Activated T-helper 17 cell treated with anti-CD3 and anti-CD28 coated beads, Interleukin-2, amount 50 U/mL, for 72 hours (primary cell): Measurements from ENCODE around the gene CCDC92. TPM values are rescaled to one million over a fixed set of nuclear protein-coding genes. Genes with fewer than 3 reads are reported as not detected.
A peak's percentile ranks its signal among the peaks of the same experiment; 100 is the strongest.

Source experiments
- ATAC-seq: fragments of 150-1000 bp; cut with Tn5 transposase; replicated peaks from 2 replicates; pipeline ENCODE4 v1.10.0; 2021; ENCODE audit warnings: mild to moderate bottlenecking, moderate library complexity
- H3K27ac Mint-ChIP-seq: one replicate; pipeline ENCODE4 v1.8.0; 2022; ENCODE audit warnings: mixed read lengths
- H3K27me3 Mint-ChIP-seq: one replicate; pipeline ENCODE4 v1.8.0; 2022; ENCODE audit warnings: mixed read lengths
- H3K36me3 Mint-ChIP-seq: one replicate; pipeline ENCODE4 v1.8.0; 2022; ENCODE audit warnings: low read depth, mild to moderate bottlenecking, mixed read lengths
- H3K4me1 Mint-ChIP-seq: one replicate; pipeline ENCODE4 v1.8.0; 2022; ENCODE audit warnings: mixed read lengths
- H3K4me3 Mint-ChIP-seq: one replicate; pipeline ENCODE4 v1.8.0; 2022; ENCODE audit warnings: mild to moderate bottlenecking, mixed read lengths
- H3K9me3 Mint-ChIP-seq: one replicate; pipeline ENCODE4 v1.8.0; 2022; ENCODE audit warnings: mixed read lengths
- total RNA-seq, 2 donors: library from RNA; stranded (reverse); gene quantifications; one replicate each; pipeline ENCODE4 v1.2.3, GENCODE V29; 2022

Gene CCDC92
- total RNA-seq, 2 donors from 2014 or later, result 19.2 to 19.4 TPM

DNA sequence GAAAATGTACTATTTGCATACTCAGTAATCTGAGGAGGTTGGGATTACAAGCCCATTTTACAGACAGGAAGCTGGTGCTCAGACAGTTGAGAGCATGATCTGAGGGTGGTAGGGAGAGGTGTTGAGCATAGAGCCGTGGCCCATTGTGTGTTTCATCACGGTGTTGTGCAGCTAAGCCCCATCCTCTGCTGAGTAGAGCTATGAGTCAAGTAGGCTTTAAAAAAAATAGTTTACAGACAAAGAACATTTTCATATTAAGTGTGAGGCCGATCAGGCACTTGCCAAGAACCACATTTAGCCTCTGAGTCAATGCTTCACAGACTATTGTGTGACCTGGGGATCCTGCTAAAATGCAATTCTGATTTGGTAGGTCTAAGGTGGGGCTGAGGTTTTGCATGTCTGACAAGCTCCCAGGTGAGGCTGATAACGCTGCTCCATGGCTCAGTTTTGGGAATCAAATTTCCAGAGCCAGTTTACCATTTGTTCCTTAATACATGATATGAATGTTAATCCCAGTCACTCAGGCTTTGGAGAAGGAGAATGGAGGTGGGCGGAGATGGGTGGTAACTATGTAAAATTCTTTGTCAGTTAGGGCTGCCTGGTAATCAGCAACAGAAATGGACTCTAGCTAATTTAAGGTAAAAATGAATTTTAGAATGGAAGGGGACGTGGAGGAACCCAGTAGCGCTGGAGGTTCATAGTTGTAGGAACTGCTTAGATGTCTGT is 22.6 kb upstream of the CCDC92 start:
- peak; percentile 91 for ATAC-seq
- Mint-ChIP-seq H3K36me3 (peaks cover 66% of the 10 kb centered on the region), H3K9me3 (no peaks in the 10 kb centered on the region), H3K4me3 (no peak overlapping the region), H3K4me1 (peaks cover 14% of the 10 kb centered on the region), H3K27ac (peak overlapping the region; percentile 21), H3K27me3 (no peaks in the 10 kb centered on the region)

GRCh38 chr12:123992118-123992825 is 19.6 kb upstream of the CCDC92 start:
- H3K27ac Mint-ChIP-seq, result no peak overlapping the region
- H3K27me3 Mint-ChIP-seq, result no peaks in the 10 kb centered on the region
- H3K36me3 Mint-ChIP-seq, result peaks cover 84% of the 10 kb centered on the region
- peaks cover 14% of the 10 kb centered on the region for H3K4me1 Mint-ChIP-seq
- no peak for ATAC-seq
- H3K4me3 Mint-ChIP-seq, result no peak overlapping the region
- H3K9me3 Mint-ChIP-seq, result no peaks in the 10 kb centered on the region

DNA sequence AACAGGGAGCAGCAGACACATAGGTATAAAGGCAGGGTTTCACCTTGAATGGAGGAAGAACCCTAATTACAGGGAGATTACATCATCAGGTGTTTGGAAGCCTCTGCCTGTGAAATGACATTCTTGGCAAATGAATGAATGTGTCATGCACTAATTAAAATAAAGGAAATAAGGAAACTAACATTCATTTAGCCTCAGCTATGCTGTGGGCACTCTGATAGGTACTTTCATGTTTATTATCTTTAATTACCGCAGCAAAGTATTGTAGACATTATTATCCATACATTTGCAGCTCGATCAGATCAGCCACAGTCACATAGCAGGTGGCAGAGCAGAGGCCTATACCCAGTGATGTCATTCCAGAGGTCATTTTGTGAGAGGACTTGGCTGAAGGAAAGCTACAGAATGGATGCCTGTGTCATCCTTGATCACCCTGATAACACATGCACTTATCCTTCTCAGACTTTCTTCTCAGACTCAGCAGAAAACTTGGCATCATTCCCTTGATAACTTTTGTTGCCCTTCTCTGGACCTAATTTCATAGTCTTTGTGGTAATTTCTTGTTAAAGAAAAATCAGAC is 18.8 kb upstream of the CCDC92 start:
- H3K36me3 Mint-ChIP-seq, result peaks cover 88% of the 10 kb centered on the region
- no peaks in the 10 kb centered on the region for H3K27me3 Mint-ChIP-seq
- H3K27ac Mint-ChIP-seq, result no peak overlapping the region

DNA sequence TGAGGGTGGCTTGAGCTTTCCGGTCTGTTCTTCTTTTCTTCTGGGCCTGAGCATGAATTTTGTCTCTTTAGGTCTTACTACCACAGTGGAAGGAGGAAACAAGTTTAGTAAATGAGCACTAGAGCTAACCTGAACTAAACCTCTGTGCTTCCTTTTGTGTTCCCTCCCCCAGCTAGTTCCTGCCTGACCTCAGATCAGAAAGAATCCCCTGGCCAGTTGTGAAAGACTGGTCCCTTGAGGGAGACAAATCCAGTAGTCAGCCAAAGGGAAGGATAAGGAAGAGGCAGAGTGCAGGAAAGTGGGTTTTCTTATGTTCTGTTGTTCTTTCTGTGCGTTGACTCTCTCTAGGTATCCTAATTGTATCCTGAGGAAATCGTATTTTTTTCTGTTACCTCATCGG is 17.9 kb upstream of the CCDC92 start:
- ATAC-seq, result no peak
- H3K27ac Mint-ChIP-seq, result peak overlapping the region; percentile 35
- no peak overlapping the region for H3K4me3 Mint-ChIP-seq
- H3K36me3 Mint-ChIP-seq, result peaks cover 87% of the 10 kb centered on the region
- H3K4me1 Mint-ChIP-seq, result peaks cover 11% of the 10 kb centered on the region
- H3K9me3 Mint-ChIP-seq, result no peaks in the 10 kb centered on the region
- no peaks in the 10 kb centered on the region for H3K27me3 Mint-ChIP-seq

More for the DNA sequence above, 18.8 kb upstream of the CCDC92 start:
- H3K4me3 Mint-ChIP-seq, result no peak overlapping the region
- H3K4me1 Mint-ChIP-seq, result peaks cover 14% of the 10 kb centered on the region
- no peaks in the 10 kb centered on the region for H3K9me3 Mint-ChIP-seq
- ATAC-seq, result no peak

- Mint-ChIP-seq H3K36me3 (peaks cover 87% of the 10 kb centered on the region), H3K9me3 (no peaks in the 10 kb centered on the region), H3K27ac (no peak overlapping the region), H3K4me1 (peaks cover 8% of the 10 kb centered on the region), H3K4me3 (no peak overlapping the region), H3K27me3 (no peaks in the 10 kb centered on the region)
- no peak for ATAC-seq
Measured at GRCh38 chr12:123989753-123990152, 17.1 kb upstream of the CCDC92 start.

DNA sequence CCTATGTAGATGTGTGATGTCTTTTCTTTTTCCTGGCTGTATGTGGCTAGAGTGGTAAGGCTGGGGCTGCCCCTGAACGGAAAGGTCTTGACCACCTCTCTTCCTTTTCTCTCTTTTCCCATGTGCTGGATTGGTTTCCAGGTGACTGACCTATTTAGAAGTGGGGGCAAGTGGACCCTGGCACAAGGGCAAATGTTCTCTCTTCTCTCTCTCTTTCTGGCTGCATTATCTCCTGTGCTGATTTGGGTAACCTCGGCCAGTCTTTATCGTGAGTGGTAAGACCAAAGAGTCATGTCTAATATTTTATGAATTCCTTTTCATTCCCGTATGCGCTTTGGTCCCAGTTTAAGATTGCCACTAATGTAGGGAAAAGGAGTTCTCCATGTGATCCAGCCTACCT is 16.5 kb upstream of the CCDC92 start:
- H3K36me3 Mint-ChIP-seq, result peaks cover 86% of the 10 kb centered on the region
- H3K9me3 Mint-ChIP-seq, result no peaks in the 10 kb centered on the region
- no peak overlapping the region for H3K27ac Mint-ChIP-seq
- no peak overlapping the region for H3K4me3 Mint-ChIP-seq
- no peaks in the 10 kb centered on the region for H3K27me3 Mint-ChIP-seq
- H3K4me1 Mint-ChIP-seq, result peaks cover 8% of the 10 kb centered on the region
- ATAC-seq, result no peak

DNA sequence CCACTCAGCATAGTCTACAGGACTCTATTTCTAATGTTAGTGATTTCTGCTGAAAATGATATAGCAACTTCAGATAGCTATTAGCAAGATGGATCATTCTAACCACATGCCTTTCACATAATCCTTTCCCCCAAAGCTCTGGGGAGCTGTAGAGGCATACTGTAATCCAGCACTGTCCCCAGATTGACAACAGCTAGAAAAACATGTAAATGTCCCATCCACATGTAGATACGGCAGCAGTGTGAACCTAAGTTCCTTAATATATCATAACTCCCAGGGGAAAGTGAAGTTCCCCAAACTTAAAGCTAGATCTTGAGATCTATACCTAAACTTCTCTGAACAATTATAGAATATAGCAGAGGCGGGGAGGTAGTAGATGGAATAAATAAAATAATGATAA is 14.4 kb upstream of the CCDC92 start:
- Mint-ChIP-seq H3K4me1 (peaks cover 12% of the 10 kb centered on the region), H3K27ac (no peak overlapping the region), H3K4me3 (no peak overlapping the region), H3K36me3 (peaks cover 74% of the 10 kb centered on the region), H3K9me3 (no peaks in the 10 kb centered on the region), H3K27me3 (no peaks in the 10 kb centered on the region)
- no peak for ATAC-seq

GRCh38 chr12:123986374-123986965 is 13.8 kb upstream of the CCDC92 start:
- no peak overlapping the region for H3K4me3 Mint-ChIP-seq
- no peaks in the 10 kb centered on the region for H3K27me3 Mint-ChIP-seq
- no peak overlapping the region for H3K27ac Mint-ChIP-seq
- no peaks in the 10 kb centered on the region for H3K9me3 Mint-ChIP-seq
- peaks cover 12% of the 10 kb centered on the region for H3K4me1 Mint-ChIP-seq
- H3K36me3 Mint-ChIP-seq, result peaks cover 76% of the 10 kb centered on the region
- ATAC-seq, result no peak

DNA sequence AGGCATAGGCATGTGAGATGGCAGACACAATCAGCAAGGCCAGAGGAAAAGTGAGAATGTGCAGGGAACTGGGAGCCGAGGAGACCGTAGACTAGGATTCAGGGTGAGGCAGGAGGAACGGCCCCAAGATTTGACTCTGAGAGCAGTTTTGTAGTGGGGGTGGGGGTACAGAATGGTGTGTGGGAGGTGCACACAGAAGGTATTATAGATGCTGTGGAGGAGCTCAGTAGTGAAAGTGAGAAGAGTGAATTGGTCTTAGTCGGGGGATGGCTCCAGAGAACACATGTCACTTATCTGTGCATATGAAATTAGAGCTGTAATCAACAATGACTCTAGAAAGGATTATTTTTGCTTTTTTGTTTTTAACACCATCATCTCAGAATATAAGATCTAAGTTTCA is 12.3 kb upstream of the CCDC92 start:
- no peaks in the 10 kb centered on the region for H3K27me3 Mint-ChIP-seq
- H3K36me3 Mint-ChIP-seq, result peaks cover 67% of the 10 kb centered on the region
- no peaks in the 10 kb centered on the region for H3K9me3 Mint-ChIP-seq
- ATAC-seq, result no peak
- peak overlapping the region; percentile 2 for H3K27ac Mint-ChIP-seq
- H3K4me3 Mint-ChIP-seq, result no peak overlapping the region
- H3K4me1 Mint-ChIP-seq, result peaks cover 12% of the 10 kb centered on the region

- Mint-ChIP-seq H3K27ac (peak overlapping the region; percentile 2), H3K27me3 (no peaks in the 10 kb centered on the region), H3K9me3 (no peaks in the 10 kb centered on the region), H3K4me1 (peaks cover 12% of the 10 kb centered on the region), H3K36me3 (peaks cover 62% of the 10 kb centered on the region), H3K4me3 (no peak overlapping the region)
- peak; percentile 83 for ATAC-seq
Measured at GRCh38 chr12:123983822-123984485, 11.3 kb upstream of the CCDC92 start.

GRCh38 chr12:123982269-123982668 is 9.6 kb upstream of the CCDC92 start:
- no peaks in the 10 kb centered on the region for H3K9me3 Mint-ChIP-seq
- H3K36me3 Mint-ChIP-seq, result peaks cover 59% of the 10 kb centered on the region
- H3K4me3 Mint-ChIP-seq, result no peak overlapping the region
- H3K27me3 Mint-ChIP-seq, result no peaks in the 10 kb centered on the region
- peaks cover 12% of the 10 kb centered on the region for H3K4me1 Mint-ChIP-seq
- H3K27ac Mint-ChIP-seq, result no peak overlapping the region
- ATAC-seq, result no peak

- no peak for ATAC-seq
- no peaks in the 10 kb centered on the region for H3K9me3 Mint-ChIP-seq
- H3K4me3 Mint-ChIP-seq, result no peak overlapping the region
- no peak overlapping the region for H3K27ac Mint-ChIP-seq
- peaks cover 13% of the 10 kb centered on the region for H3K4me1 Mint-ChIP-seq
- H3K27me3 Mint-ChIP-seq, result no peaks in the 10 kb centered on the region
- peaks cover 63% of the 10 kb centered on the region for H3K36me3 Mint-ChIP-seq
Measured at GRCh38 chr12:123979566-123979965, 6.9 kb upstream of the CCDC92 start.

- H3K36me3 Mint-ChIP-seq, result peaks cover 61% of the 10 kb centered on the region
- H3K27me3 Mint-ChIP-seq, result no peaks in the 10 kb centered on the region
- no peak for ATAC-seq
- peak overlapping the region; percentile 51 for H3K27ac Mint-ChIP-seq
- no peak overlapping the region for H3K4me3 Mint-ChIP-seq
- no peaks in the 10 kb centered on the region for H3K9me3 Mint-ChIP-seq
- peaks cover 11% of the 10 kb centered on the region for H3K4me1 Mint-ChIP-seq
Measured at GRCh38 chr12:123976227-123976826, 3.7 kb upstream of the CCDC92 start.
